Islet precursor cell (in vitro differentiated cells): ENCODE results near the gene PACSIN2.

Experiments
- DNase-seq: peaks from one replicate; pipeline ENCODE4 v3.0.0-alpha.2; 2018

PACSIN2 gene

DNA sequence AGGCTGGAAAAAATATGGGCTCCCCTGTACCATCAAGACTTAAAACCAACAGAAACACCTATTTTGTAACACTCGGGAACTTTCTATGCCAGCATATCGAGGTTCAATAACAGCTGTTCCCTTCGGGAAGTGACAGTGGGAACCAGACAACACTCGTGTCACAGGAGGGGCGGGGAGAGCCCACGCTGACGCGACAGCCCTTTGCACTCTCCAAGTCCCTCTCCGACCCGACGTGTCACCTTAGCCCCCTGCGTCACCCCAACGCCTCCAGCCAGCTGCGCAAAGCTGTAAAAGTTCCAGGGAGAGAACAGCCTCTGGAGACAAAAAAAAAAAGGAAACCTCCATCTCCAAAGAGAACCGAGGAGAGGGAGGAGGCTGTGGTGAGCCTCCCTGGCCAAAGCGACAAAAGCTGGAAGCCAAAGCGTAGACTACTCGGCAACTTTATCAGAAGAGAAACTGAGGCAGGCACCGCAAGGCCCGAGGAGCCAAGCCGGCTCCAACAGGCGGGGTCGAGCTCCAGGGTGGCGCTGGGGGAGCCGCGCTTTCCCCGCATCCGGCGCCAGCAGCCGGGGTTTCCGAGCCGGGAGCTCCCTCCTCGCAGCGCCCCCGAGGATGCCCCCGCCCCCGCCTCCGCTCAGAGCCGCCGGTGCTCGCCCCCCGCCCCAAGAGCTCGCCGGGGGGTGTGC, 158.6 kb downstream of the PACSIN2 start:
- DNase-seq, result peak; percentile 69

DNA sequence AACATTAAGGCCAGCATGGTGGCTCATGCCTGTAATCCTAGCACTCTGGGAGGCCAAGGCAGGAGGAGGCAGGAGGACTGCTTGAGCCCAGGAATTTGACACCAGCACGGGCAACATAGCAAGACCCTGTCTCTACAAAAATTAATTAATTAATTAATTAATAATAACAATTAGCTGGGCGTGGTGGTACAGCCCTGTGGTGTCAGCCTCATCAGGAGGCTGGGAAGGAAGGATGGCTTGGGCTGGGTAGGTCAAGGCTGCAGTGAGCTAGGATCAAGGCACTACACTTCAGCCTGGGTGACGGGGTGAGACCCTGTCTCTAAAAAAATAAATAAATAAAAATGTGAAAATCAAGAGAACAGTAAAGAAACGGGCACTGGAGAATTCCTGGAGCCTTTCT, 159.2 kb downstream of the PACSIN2 start:
- no peak for DNase-seq

DNA sequence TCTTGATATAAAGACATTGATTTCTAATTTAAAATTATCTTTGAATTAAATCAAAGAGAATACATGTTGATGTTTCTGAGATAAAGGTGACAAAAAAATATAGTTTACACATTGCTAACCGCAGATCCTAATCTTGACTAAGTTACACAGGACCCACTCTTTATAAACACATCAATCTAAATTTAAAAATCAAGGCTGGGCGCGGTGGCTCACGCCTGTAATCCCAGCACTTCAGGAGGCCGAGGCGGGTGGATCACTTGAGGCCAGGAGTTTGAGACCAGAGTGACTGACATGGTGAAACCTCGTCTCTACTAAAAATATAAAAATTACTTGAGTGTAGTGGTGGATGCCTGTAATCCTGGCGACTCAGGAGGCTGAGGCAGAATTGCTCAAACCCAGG, 159.7 kb downstream of the PACSIN2 start:
- DNase-seq, result no peak

DNA sequence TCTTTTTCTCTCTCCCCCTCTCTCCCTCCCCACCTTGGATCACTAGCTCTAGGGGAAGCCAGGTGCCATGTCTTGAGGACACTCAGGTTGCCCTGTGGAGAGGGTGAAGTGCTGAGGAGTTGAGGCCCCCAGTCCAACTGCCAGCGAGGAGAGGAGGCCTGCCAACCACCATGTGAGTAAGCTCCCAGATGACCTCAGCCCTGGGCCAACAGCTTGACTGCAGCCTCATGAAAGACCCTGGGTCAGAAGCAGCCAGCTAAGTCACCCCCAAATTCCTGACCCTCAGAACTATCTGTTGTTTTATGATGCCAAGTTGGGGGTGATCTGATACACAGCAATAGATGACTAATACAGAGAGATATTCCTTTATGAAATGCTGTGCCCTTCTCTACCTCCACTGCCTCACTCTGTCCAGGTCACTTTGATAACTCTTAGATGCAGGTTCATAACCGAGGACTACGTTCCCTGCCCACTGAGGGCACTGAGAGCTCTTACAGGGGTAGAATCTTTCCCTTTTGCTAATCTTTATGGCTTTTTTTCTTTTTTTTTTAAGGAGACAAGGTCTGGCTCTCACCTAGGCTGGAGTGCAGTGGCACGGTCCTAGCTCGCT, 165.9 kb downstream of the PACSIN2 start:
- DNase-seq, result no peak

DNA sequence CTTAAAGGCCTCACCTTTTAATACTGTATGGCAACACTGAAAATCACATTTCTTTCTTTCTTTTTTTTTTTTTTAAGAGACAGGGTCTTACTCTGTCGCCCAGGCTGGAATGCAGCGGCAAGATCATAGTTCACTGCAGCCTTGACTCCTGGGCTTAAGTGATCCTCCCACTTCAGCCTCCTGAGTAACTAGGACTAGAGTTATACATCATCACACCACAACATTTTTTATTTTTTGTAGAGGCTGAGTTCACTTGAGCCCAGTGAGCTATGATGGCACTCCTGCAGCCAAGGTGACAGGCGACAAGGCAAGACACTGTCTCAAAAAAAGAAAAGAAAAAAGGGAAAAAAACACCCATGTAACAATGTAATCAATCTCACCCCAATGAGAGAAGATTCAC, 167.8 kb downstream of the PACSIN2 start:
- DNase-seq, result no peak

DNA sequence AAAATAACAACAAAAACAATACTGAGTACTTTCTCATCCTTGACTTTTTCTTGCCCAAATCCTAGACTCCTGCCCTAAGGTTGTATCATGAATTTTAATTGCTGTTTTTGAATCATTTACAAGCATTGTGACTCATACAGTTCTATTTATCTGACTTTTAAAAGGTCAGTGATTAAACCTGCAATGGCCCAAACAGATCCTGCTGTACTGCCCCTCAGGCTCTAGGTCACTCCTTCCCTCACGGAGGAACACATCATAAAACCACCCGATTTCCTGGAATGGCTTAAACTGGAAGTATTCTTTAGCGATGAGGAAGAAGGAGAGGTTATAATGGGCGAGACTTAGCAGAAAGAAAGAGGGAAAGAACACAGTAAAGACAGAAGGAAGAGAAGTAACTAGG, 170.2 kb downstream of the PACSIN2 start:
- no peak for DNase-seq

DNA sequence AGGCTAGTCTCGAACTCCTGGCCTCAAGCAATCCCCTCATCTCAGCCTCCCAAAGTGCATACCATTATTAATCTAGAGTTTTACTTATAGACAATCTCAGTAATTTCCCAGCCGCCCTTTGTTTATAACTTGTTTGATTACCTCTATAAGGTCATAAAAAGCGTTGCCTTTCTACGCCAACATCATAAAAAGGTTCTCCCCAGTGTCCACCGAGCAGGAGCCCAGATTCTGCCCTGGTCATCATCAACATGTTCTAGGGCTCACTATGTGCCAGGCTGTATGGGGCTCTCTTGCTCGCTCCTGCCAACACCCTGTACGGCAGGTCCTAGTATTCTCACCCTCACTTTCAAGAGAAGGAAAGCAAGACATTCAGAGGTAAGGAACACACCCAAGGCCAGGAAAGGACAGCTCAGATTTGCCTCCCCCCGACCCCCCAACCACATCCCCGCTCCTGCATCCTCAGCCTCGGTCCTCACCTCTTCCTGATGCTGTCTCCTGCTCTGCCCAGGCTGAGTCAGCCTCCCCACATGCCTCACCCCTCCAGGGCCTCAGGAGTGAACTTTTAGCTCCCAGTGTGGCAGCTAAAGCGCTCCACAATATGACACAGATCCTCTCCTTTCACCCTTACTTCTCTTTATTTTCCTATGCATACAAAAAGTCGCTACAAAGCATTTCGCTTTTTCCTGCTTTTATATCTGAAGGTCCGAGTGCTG, 172.1 kb downstream of the PACSIN2 start:
- DNase-seq, result no peak

DNA sequence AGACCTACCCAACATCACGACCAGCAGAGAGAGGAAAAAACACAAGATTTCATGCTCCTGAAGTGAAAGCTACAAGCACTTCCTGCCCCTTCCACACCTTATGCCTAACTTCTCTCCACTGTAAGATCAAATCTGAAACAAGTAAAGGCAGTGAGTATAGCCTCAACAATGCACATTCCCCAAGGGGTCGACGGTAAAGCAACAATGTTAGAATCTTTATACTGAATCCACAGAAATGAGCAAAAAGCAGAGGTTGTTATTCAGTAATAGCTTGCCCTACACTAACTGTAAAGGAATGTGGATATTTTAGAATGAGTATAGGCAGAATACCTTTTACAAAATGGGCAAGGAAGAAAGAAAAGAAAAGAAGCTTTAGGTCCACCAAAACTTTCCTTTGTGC, 173.5 kb downstream of the PACSIN2 start:
- DNase-seq, result no peak

DNA sequence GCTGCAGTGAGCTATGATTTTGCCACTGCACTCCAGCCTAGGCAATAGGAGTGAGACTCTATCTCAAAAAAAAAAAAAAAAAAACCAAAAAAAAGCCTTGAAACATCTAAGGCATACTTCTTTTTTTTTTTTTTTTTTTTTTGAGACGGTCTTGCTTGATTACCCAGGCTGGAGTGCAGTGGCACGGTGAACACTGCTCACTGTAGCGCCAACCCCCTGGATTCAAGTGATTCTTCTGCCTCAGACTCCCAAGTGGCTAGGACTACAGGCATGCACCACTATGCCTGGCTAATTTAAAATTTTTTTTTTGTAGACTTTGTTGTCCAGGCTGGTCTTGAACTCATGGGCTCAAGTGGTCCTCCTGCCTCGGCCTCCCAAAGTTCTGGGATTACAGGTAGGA, 177.4 kb downstream of the PACSIN2 start:
- DNase-seq, result no peak

DNA sequence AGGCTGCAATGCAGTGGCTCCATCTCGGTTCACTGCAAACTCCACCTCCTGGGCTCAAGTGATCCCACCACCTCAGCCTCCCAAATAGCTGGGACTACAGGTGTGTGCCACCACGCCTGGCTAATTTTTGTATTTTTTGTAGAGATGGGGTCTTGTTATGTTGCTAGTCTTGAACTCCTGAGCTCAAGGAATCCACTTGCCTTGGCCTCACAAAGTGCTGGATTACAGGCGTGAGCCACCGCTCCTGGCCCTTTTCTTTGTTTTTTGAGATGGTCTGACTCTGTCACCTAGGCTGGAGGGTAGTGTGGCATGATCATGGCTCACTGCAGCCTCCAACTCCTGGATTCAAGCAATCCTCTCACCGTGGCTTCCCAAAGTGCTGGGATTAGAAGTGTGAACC, 178.9 kb downstream of the PACSIN2 start:
- no peak for DNase-seq

DNA sequence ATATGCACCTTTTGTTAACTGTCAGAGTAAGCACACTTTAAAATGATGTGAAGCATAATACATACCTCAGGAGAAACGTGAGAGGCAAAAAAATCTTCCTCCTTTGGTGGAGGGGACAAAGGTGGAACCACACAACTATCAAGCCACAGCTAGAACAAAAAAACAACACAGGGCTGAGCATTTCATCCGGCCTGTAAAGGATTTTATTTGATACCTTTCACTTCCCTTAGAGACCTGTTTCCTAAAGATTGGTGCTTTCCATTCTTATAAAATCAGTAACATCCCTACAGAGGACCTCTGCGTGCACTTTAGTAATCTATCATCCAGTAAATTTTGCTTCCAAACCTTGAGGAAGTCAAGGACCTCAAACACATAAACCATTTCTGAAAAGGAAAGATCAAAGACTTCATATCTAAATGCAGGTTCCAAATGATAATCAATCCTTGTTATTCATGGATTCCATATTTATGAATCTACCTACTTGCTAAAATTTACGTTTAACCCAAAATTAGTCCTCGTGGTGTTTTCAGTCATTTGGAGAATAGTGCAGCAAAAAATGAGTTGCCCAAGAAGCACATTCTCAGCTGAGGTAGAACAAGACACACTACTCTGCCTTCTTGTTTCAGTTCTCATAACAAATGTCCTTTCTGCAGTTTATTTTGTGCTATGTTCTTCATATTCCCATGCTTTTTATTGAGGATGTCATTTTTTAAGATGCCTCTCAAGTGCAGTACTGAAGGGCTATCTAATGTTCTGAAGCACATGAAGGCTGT, 180.6 kb downstream of the PACSIN2 start:
- DNase-seq, result peak; percentile 4

DNA sequence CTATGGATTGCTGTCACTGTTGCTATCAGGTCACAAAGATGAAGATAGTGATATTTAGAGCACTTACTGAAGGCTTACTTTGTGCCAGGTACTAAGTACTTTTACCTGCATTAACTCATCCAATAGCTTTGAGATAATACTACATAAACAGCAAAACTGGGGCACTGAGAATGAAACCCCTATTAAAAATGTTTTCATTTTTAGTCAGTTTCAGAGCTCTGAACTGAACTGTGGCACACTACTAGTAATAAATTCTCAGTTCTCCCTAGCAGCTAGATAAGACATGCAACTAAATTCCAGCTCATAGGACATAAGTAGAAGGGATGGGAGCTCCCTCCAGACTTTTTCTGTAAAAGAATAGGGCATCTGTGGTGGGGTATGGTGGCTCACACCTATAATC, 181.8 kb downstream of the PACSIN2 start:
- DNase-seq, result no peak

DNA sequence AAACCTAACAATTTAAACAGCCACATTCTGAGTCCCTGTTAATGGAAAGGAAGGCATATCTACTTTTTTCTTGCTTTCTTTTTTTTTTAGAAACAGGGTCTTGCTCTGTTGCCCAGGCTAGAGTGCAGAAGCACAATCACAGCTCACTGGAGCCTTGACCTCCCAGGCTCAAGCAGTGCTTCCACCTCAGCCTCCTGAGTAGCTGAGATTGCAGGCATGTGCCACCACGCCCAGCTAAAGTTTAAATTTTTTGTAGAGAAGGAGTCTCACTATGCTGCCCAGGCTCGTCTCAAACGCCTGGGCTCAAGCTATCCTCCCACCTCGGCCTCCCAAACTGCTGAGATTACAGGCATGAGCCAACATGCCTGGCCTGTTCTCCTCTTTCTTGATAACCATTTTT, 183.2 kb downstream of the PACSIN2 start:
- no peak for DNase-seq

DNA sequence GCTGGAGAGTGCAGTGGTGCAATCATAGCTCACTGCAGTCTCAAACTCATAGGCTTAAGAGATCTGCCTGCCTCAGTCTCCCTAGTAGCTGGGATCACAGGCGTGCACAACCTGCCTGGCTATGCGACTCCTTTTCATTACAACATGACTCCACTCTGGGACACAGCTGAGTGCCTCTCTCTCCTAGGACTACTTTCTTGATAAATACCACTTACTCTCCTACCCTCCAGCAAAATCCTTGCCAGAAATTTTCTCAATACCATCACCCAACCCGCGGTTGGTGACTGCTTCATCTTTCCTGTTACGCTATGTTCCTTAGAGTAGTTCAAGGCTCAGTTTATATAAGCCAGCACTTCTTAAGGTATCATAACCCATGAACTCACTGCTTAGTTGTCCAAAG, 184.8 kb downstream of the PACSIN2 start:
- DNase-seq, result no peak

DNA sequence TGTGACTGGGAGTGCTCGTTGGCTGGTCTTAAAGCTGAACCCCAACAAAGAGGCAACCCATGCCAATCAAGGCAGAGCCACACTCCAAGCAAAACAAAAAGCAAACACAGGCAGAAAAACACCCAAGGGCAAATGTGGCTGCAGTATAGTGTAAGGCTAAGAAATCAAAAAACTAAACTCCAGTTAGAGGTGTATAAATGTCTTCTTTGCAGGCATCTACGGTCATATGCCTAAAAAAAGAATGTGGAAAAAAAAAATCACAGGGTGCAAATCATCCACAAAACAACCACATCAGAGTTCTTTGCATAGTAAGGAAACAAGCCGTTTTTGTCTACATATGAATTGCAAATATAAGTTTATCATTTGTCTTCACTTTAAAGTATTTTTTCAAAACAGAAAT, 185.6 kb downstream of the PACSIN2 start:
- no peak for DNase-seq

DNA sequence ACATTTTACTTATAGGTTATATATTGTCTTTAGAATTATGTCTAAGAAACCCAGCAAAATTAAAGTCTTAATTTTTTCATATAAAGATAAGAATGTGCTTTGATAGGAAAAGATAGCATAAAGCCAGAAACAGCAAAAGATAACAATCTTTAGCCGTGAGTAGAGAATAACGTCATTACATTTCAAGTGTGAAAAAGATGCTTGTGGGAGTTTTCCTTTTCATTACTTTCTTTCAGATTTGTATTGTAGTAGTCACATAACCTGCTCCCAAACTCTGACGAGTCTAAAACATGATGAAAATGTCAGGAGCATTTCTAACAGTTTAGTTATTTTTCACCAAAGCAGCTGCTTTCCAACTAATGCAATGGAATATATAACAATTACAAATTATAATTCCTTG, 189.2 kb downstream of the PACSIN2 start:
- DNase-seq, result no peak

DNA sequence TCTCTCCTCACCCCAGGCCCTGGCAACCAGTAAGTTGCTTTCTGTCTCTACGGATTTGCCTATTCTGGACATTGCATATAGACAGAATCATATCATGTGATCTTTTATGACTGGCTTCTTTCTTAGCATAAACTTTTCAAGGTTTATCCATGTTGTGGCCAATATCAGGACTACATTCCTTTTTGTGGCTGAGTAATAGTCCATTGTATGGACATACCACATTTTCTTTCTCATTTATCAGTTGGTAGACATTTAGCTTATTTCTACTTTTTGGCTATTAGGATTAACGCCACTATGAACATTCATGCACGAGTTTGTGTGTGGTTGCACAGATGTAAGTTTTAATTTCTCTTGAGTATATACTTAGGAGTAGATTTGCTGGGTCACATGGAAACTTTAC, 193.6 kb downstream of the PACSIN2 start:
- no peak for DNase-seq

DNA sequence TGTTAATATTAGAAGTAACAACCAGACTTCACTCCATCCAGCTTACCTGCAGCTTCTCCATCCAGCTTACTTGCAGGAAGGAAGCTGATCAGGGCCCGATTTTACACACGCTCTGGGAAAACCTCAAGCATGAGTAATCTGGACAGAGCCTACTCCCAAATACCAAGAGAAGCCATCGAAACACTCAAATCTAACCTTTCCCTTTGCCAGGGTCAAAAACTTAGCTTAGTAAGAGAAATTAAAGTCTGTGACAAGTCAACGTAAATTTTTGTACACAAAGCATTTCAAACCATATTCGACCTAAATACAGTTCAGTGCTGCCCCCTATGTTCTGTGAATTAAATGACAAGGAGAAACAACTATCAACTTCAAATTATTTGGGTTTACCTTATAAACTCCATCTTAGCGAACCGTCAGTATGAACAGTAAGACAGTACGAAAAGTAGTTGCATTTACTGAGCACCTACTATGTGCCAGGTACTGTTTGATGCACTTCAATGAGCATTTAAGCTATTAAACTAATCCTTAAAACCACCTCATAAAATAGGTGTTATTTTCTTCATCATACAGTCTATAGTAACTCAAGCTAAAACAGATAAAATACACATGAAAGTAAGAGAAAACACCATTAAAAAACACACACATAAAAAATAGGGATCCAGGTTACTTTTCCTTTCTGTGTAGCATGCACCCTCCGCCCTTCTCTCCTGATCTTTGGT, 194.7 kb downstream of the PACSIN2 start:
- no peak for DNase-seq
